ENCODE results near the gene CNTNAP4.

CNTNAP4 gene

DNA sequence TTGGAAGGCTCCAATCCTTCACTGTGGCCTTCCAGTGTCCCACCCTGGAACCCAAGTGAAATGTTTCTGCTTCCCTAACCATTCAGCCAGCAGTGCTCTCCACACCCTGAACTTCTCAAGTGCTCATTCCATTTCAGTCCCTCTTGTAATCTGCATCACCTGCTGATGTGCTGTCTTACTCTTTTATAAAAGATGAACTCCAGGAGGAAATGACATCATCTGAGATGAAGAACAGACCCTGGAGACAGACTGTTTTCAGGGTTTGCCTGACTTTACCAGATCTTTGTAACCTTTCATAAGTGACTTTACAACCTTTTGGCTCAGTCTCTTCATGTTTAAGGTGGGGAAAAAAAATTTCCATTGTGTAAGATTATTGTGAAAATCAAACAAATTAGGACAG, 61.3 kb downstream of the CNTNAP4 start:
- Histone ChIP-seq H3K9me3 (ENCODE audit: insufficient read depth, low read length, severe bottlenecking) (no peaks in the 10 kb centered on the region), H3K36me3 (ENCODE audit: insufficient read depth, low read length) (no peaks in the 10 kb centered on the region), H3K27me3 (ENCODE audit: insufficient read depth, low read length, poor library complexity) (no peaks in the 10 kb centered on the region), H3K79me2 (ENCODE audit: insufficient read depth, low read length) (no peaks in the 10 kb centered on the region), H3K9ac (ENCODE audit: low read depth, low read length) (no peak overlapping the region), H3K4me3 (ENCODE audit: low read depth in 1 of 2, low read length in 2 of 2) (no peak overlapping the region), H3K4me2 (ENCODE audit: insufficient read depth, low read length) (no peak overlapping the region), H3K4me1 (ENCODE audit: insufficient read depth, low read length) (no peaks in the 10 kb centered on the region), H2AFZ (ENCODE audit: low read depth, low read length) (no peak overlapping the region), H4K20me1 (ENCODE audit: insufficient read depth, low read length) (no peaks in the 10 kb centered on the region), H3K27ac (ENCODE audit: low read length) (no peak overlapping the region)
- ATAC-seq (ENCODE audit: insufficient read depth, low read depth) (no peak), DNase-seq (no peak)
- TF ChIP-seq, protein P1, sequence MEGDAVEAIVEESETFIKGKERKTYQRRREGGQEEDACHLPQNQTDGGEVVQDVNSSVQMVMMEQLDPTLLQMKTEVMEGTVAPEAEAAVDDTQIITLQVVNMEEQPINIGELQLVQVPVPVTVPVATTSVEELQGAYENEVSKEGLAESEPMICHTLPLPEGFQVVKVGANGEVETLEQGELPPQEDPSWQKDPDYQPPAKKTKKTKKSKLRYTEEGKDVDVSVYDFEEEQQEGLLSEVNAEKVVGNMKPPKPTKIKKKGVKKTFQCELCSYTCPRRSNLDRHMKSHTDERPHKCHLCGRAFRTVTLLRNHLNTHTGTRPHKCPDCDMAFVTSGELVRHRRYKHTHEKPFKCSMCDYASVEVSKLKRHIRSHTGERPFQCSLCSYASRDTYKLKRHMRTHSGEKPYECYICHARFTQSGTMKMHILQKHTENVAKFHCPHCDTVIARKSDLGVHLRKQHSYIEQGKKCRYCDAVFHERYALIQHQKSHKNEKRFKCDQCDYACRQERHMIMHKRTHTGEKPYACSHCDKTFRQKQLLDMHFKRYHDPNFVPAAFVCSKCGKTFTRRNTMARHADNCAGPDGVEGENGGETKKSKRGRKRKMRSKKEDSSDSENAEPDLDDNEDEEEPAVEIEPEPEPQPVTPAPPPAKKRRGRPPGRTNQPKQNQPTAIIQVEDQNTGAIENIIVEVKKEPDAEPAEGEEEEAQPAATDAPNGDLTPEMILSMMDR (IDR thresholded peaks at IDR 0.05; ENCODE audit: borderline replicate concordance, extremely low read depth, low read length, poor library complexity, severe bottlenecking): no peak
- TF ChIP-seq EZH2 (IDR thresholded peaks at IDR 0.05; ENCODE audit: borderline replicate concordance, low read depth, low read length, severe bottlenecking): no peak

DNA sequence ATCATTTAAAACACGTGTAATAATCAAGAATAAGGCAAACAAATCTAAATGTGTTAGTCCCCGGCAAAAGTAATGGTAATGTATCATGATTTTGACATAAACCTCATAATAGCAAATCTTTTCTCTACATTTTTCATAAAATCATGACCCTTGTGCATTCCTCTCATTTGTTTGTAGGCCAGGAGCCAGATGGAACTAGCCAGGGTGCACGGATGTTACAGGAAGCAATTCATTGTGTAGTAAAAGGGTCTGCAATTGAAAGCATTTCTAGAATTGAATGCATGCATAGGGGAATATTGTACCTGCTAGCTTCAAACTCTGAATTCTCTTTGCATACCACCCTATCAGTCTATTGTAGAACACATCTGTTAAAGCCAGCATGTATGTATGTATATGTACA, 66.6 kb downstream of the CNTNAP4 start:
- ATAC-seq (ENCODE audit: insufficient read depth, low read depth): no peak
- no peaks in the 10 kb centered on the region for H3K36me3 ChIP-seq (ENCODE audit: insufficient read depth, low read length)
- TF ChIP-seq EZH2 (IDR thresholded peaks at IDR 0.05; ENCODE audit: borderline replicate concordance, low read depth, low read length, severe bottlenecking): no peak
- TF ChIP-seq, protein P1 (IDR thresholded peaks at IDR 0.05; ENCODE audit: borderline replicate concordance, extremely low read depth, low read length, poor library complexity, severe bottlenecking): no peak

DNA sequence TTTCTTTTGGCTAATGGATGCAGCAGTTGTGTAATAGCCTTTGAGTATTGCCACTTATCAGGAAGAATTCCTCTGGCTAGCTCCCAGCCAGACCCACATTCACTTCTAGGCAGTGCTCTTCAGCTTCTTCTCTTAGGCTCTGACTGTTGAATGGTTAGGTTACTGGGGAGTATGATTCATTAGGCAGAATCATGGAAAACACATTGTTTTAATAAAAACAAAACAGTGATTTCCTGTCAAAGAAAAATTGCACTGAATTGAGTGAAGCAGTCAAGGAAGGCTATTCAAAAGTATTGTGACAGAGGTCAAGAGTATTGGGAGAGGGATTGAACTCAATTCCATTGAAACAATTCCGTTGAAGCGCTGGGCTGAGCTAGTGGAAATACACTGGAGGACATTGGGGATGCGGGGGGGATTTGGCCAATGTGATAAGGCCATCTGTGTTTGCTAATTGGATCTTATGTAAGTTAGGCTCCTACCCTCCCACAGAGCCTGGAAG, 68.0 kb downstream of the CNTNAP4 start:
- H3K9me3 ChIP-seq (ENCODE audit: insufficient read depth, low read length, severe bottlenecking): no peaks in the 10 kb centered on the region
- H3K27me3 ChIP-seq (ENCODE audit: insufficient read depth, low read length, poor library complexity): peaks cover 6% of the 10 kb centered on the region
- no peak overlapping the region for H3K4me3 ChIP-seq (ENCODE audit: low read depth in 1 of 2, low read length in 2 of 2)
- no peaks in the 10 kb centered on the region for H3K4me1 ChIP-seq (ENCODE audit: insufficient read depth, low read length)
- no peak for ATAC-seq (ENCODE audit: insufficient read depth, low read depth)
- no peak overlapping the region for H3K4me2 ChIP-seq (ENCODE audit: insufficient read depth, low read length)
- no peak overlapping the region for H3K9ac ChIP-seq (ENCODE audit: low read depth, low read length)
- no peak overlapping the region for H2AFZ ChIP-seq (ENCODE audit: low read depth, low read length)
- no peak for DNase-seq
- H3K27ac ChIP-seq (ENCODE audit: low read length): no peak overlapping the region
- TF ChIP-seq EZH2 (IDR thresholded peaks at IDR 0.05; ENCODE audit: borderline replicate concordance, low read depth, low read length, severe bottlenecking): no peak
- TF ChIP-seq, protein P1 (IDR thresholded peaks at IDR 0.05; ENCODE audit: borderline replicate concordance, extremely low read depth, low read length, poor library complexity, severe bottlenecking): no peak
- H4K20me1 ChIP-seq (ENCODE audit: insufficient read depth, low read length): no peaks in the 10 kb centered on the region
- no peaks in the 10 kb centered on the region for H3K79me2 ChIP-seq (ENCODE audit: insufficient read depth, low read length)
- no peaks in the 10 kb centered on the region for H3K36me3 ChIP-seq (ENCODE audit: insufficient read depth, low read length)

More for the DNA sequence above, 66.6 kb downstream of the CNTNAP4 start:
- Histone ChIP-seq H2AFZ (ENCODE audit: low read depth, low read length) (no peak overlapping the region), H3K27me3 (ENCODE audit: insufficient read depth, low read length, poor library complexity) (peaks cover 6% of the 10 kb centered on the region), H3K9ac (ENCODE audit: low read depth, low read length) (no peak overlapping the region), H3K27ac (ENCODE audit: low read length) (no peak overlapping the region), H3K79me2 (ENCODE audit: insufficient read depth, low read length) (no peaks in the 10 kb centered on the region), H3K4me3 (ENCODE audit: low read depth in 1 of 2, low read length in 2 of 2) (no peak overlapping the region), H3K4me2 (ENCODE audit: insufficient read depth, low read length) (no peak overlapping the region), H3K4me1 (ENCODE audit: insufficient read depth, low read length) (no peaks in the 10 kb centered on the region), H3K9me3 (ENCODE audit: insufficient read depth, low read length, severe bottlenecking) (no peaks in the 10 kb centered on the region), H4K20me1 (ENCODE audit: insufficient read depth, low read length) (no peaks in the 10 kb centered on the region)
- DNase-seq: no peak

DNA sequence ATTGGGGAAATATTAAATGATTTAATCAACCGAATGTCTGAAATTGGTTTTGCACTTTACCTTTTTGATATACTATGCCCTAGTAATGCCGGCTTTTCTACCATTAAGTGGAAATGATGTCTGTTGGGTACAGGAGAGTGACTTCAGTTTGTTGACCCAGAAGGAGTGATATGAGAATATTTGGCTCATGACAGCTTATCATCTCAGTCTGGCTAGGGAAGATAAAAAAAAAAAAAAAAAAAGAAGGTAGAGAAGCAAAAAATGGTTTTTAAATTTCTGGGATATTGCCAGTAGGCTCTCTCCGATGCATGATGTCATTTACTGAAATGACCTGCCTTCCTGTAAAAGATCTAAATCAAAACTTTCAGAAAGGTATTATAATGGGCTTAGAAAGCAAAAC, 69.0 kb downstream of the CNTNAP4 start:
- no peaks in the 10 kb centered on the region for H3K9me3 ChIP-seq (ENCODE audit: insufficient read depth, low read length, severe bottlenecking)

More for the DNA sequence above, 69.0 kb downstream of the CNTNAP4 start:
- H3K4me3 ChIP-seq (ENCODE audit: low read depth in 1 of 2, low read length in 2 of 2): no peak overlapping the region
- H4K20me1 ChIP-seq (ENCODE audit: insufficient read depth, low read length): no peaks in the 10 kb centered on the region
- no peaks in the 10 kb centered on the region for H3K4me1 ChIP-seq (ENCODE audit: insufficient read depth, low read length)
- no peak overlapping the region for H3K4me2 ChIP-seq (ENCODE audit: insufficient read depth, low read length)
- no peak overlapping the region for H3K27ac ChIP-seq (ENCODE audit: low read length)
- H3K27me3 ChIP-seq (ENCODE audit: insufficient read depth, low read length, poor library complexity): peaks cover 6% of the 10 kb centered on the region
- TF ChIP-seq, protein P1 (IDR thresholded peaks at IDR 0.05; ENCODE audit: borderline replicate concordance, extremely low read depth, low read length, poor library complexity, severe bottlenecking): no peak
- TF ChIP-seq EZH2 (IDR thresholded peaks at IDR 0.05; ENCODE audit: borderline replicate concordance, low read depth, low read length, severe bottlenecking): no peak
- H2AFZ ChIP-seq (ENCODE audit: low read depth, low read length): no peak overlapping the region
- no peaks in the 10 kb centered on the region for H3K36me3 ChIP-seq (ENCODE audit: insufficient read depth, low read length)
- H3K9ac ChIP-seq (ENCODE audit: low read depth, low read length): no peak overlapping the region
- ATAC-seq (ENCODE audit: insufficient read depth, low read depth) (no peak), DNase-seq (no peak)
- no peaks in the 10 kb centered on the region for H3K79me2 ChIP-seq (ENCODE audit: insufficient read depth, low read length)

Data from DND-41 (cell line).